KMS-11 (cell line): Measurements from ENCODE around the gene ABAT.

ENCODE experiments used
- H2AFZ ChIP-seq: fragments of 200-600 bp; sonication (generic); 2 replicates; pipeline ENCODE4 v1.6.1; 2016; ENCODE audit warnings: antibody characterized with exemption, mixed run types, low read depth
- H3K27ac ChIP-seq: fragments of 200-600 bp; sonication (generic); 2 replicates; pipeline ENCODE4 v1.6.1; 2016; ENCODE audit warnings: mild to moderate bottlenecking, mixed run types
- H3K27me3 ChIP-seq: fragments of 200-600 bp; sonication (generic); 2 replicates; pipeline ENCODE4 v1.6.1; 2017; ENCODE audit warnings: mild to moderate bottlenecking, low read depth, mixed run types, moderate library complexity; ENCODE audit not compliant: insufficient read depth
- H3K36me3 ChIP-seq: fragments of 200-600 bp; sonication (generic); 2 replicates; pipeline ENCODE4 v1.6.1; 2017; ENCODE audit warnings: mild to moderate bottlenecking, mixed run types; ENCODE audit not compliant: insufficient read depth
- H3K4me1 ChIP-seq: fragments of 200-600 bp; sonication (generic); 2 replicates; pipeline ENCODE4 v1.6.1; 2016; ENCODE audit warnings: mild to moderate bottlenecking, low read depth, mixed run types; ENCODE audit not compliant: poor library complexity, severe bottlenecking
- H3K4me2 ChIP-seq: fragments of 200-600 bp; sonication (generic); 2 replicates; pipeline ENCODE4 v1.7.0; 2016; ENCODE audit warnings: mild to moderate bottlenecking, mixed run types
- H3K4me3 ChIP-seq: fragments of 200-600 bp; sonication (generic); IDR thresholded peaks from 2 replicates; pipeline ENCODE4 v1.6.1; 2017; ENCODE audit warnings: low read depth, low read length, mixed read lengths; ENCODE audit not compliant: insufficient read depth
- H3K79me2 ChIP-seq: fragments of 200-600 bp; sonication (generic); 2 replicates; pipeline ENCODE4 v1.6.1; 2016; ENCODE audit warnings: low read depth, mixed run types; ENCODE audit not compliant: insufficient read depth
- H3K9ac ChIP-seq: fragments of 200-600 bp; sonication (generic); 2 replicates; pipeline ENCODE4 v1.6.1; 2016; ENCODE audit warnings: mild to moderate bottlenecking, mixed run types
- H4K20me1 ChIP-seq: fragments of 200-600 bp; sonication (generic); 2 replicates; pipeline ENCODE4 v1.6.1; 2016; ENCODE audit warnings: mild to moderate bottlenecking, mixed run types; ENCODE audit not compliant: insufficient read depth
- TF ChIP-seq, protein P1 (sequence below): fragments of 200-600 bp; sonication (generic); conservative IDR thresholded peaks from 2 replicates; pipeline ENCODE4 v1.6.1; 2017; ENCODE audit warnings: low read depth, mild to moderate bottlenecking, antibody characterized with exemption, low read length, moderate library complexity, mixed read lengths

The ABAT gene

DNA sequence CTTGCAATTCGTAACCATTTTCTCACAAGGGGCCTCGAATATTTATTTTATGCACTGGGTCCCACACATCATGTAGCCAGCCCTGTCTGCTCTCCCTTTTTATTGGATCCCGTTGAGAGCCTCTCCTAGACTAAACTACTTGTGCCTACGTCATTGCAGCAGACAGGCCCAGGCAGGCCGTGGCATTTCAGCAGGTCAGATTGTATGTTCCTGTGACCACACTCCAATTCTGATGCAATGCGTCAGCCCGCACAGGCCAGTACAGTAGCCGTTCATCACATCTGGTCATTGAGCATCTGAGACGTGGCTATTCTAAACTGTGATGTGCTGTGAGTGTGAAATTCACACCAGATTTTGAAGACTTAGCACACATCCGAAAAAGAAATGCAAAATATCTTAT, 42.2 kb downstream of the ABAT start:
- TF ChIP-seq, protein P1, sequence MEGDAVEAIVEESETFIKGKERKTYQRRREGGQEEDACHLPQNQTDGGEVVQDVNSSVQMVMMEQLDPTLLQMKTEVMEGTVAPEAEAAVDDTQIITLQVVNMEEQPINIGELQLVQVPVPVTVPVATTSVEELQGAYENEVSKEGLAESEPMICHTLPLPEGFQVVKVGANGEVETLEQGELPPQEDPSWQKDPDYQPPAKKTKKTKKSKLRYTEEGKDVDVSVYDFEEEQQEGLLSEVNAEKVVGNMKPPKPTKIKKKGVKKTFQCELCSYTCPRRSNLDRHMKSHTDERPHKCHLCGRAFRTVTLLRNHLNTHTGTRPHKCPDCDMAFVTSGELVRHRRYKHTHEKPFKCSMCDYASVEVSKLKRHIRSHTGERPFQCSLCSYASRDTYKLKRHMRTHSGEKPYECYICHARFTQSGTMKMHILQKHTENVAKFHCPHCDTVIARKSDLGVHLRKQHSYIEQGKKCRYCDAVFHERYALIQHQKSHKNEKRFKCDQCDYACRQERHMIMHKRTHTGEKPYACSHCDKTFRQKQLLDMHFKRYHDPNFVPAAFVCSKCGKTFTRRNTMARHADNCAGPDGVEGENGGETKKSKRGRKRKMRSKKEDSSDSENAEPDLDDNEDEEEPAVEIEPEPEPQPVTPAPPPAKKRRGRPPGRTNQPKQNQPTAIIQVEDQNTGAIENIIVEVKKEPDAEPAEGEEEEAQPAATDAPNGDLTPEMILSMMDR: no peak
- H3K27ac ChIP-seq: no peak overlapping the region
- H3K27me3 ChIP-seq: no peaks in the 10 kb centered on the region
- H3K79me2 ChIP-seq: no peaks in the 10 kb centered on the region
- H3K4me3 ChIP-seq: no peak overlapping the region
- H2AFZ ChIP-seq: no peak overlapping the region
- no peak overlapping the region for H3K4me2 ChIP-seq
- H4K20me1 ChIP-seq: no peaks in the 10 kb centered on the region
- H3K9ac ChIP-seq: no peak overlapping the region
- no peaks in the 10 kb centered on the region for H3K36me3 ChIP-seq
- H3K4me1 ChIP-seq: no peaks in the 10 kb centered on the region

DNA sequence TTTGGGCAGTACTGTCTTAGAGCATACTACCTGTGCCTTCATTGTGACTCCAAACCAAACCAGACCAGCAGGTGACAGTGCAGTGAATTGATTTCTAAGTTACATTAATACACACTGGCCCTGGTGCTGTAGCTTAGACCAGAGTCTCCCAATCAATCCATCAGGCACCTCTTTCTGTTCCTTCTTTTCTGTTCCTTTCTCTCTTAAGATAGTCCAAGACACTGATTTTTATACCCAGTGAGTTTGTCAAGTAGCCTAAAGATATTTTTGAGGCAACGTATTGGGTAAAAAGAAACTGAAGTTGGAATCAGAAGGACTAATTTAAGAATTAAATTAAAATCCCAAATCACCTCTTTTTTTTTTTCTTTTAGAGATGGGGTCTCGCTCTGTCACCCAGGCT, 43.1 kb downstream of the ABAT start:
- no peak overlapping the region for H3K27ac ChIP-seq
- H2AFZ ChIP-seq: no peak overlapping the region
- no peak overlapping the region for H3K4me3 ChIP-seq
- no peaks in the 10 kb centered on the region for H3K4me1 ChIP-seq
- TF ChIP-seq, protein P1: no peak
- H3K4me2 ChIP-seq: no peak overlapping the region
- no peaks in the 10 kb centered on the region for H3K36me3 ChIP-seq
- H3K79me2 ChIP-seq: no peaks in the 10 kb centered on the region
- H3K27me3 ChIP-seq: no peaks in the 10 kb centered on the region
- H3K9ac ChIP-seq: no peak overlapping the region
- H4K20me1 ChIP-seq: no peaks in the 10 kb centered on the region

DNA sequence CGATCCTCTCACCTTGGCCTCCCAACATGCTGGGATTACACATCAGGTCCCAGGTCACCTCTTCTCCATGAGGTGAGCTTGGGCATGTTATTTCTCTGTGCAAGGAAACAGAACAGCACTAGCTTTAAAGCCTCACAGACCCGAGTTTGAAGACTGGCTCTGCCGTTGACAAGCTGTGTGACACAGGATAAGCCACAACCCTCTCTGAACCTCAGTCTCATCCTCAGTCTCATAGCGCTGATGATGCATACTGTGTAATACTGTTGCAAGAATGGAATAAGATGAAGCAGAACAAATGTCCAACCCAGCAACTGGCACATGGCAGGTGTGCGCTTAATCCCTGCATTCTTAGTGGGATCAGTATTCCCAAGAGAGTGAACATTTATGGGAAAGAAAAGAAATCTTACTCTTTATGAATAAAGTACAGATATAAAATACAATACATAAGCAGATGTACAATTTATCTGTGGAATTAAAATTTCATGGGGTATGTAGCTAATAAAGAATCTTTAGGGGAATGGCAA, 43.5 kb downstream of the ABAT start:
- H3K27ac ChIP-seq: no peak overlapping the region
- H3K4me1 ChIP-seq: no peaks in the 10 kb centered on the region
- H3K36me3 ChIP-seq: no peaks in the 10 kb centered on the region
- TF ChIP-seq, protein P1: no peak
- H2AFZ ChIP-seq: no peak overlapping the region
- H3K27me3 ChIP-seq: no peaks in the 10 kb centered on the region
- no peak overlapping the region for H3K4me3 ChIP-seq
- H4K20me1 ChIP-seq: no peaks in the 10 kb centered on the region
- no peak overlapping the region for H3K4me2 ChIP-seq
- H3K9ac ChIP-seq: no peak overlapping the region
- H3K79me2 ChIP-seq: no peaks in the 10 kb centered on the region

DNA sequence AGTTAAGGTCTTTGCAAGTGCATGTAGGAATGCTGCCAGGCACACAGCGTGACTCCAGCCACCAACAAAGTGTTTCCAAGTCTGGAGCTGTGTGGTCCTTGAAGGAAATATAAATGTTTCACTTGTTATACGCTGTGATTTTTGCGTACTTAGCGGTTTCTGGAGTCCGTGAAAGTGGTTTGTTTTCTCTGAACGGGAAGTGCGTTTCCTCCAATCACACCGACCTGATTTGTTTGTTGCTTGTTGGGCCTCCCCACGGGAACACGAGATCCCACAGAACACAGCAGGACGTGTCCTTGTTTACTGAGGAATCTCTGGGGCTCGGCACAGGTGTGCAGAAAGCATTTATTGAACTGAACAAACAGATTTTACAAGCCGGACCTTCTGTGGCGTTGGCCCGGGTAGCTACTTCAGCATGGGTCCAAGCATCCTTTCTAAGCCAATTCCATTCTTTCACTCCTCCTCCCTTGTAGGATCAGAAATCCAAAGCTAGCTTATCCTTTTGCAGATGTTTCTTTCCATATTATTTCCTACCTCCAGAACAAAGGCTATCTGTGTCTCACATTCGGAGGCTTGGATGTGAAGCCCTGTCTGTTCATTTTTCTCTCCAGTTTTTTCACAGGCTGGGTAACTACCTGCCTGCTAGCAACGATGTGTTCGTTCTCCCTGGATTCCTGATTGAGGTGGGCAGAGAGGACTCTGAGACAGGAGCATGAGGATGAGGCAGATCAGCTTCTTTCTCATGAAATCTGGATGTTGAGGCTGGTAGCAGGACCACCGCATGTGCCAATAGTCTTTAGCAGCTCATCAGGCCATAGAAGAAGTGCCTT, 44.6 kb downstream of the ABAT start:
- no peak overlapping the region for H3K4me3 ChIP-seq
- TF ChIP-seq, protein P1: no peak
- H3K36me3 ChIP-seq: no peaks in the 10 kb centered on the region
- no peaks in the 10 kb centered on the region for H3K27me3 ChIP-seq
- H3K27ac ChIP-seq: no peak overlapping the region
- H3K4me2 ChIP-seq: no peak overlapping the region
- H3K4me1 ChIP-seq: no peaks in the 10 kb centered on the region
- no peak overlapping the region for H3K9ac ChIP-seq
- H2AFZ ChIP-seq: no peak overlapping the region
- H3K79me2 ChIP-seq: no peaks in the 10 kb centered on the region
- H4K20me1 ChIP-seq: no peaks in the 10 kb centered on the region
